PC-9 (cell line): ENCODE data around the gene IMPG2. TPM values are rescaled to one million over a fixed set of nuclear protein-coding genes. Genes with fewer than 3 reads are reported as not detected.

ENCODE experiments used
- BruUV-seq: library from RNA; stranded (reverse); fragments of 400-500 nt; replicated peaks from 2 replicates; lab custom pipeline; 2021; lab: Mats Ljungman, UMichigan
- CTCF ChIA-PET: fragments of 300-600 bp; sonication (Branson Sonifier 250); formaldehyde crosslinking; loops from one replicate; lab custom pipeline; 2022; ENCODE audit warnings: antibody characterized with exemption; lab: Charles Lee
- POLR2A ChIA-PET: fragments of 300-600 bp; sonication (Branson Sonifier 250); formaldehyde crosslinking; loops from one replicate; lab custom pipeline; 2022; ENCODE audit warnings: antibody characterized with exemption; ENCODE audit not compliant: unreplicated experiment; lab: Charles Lee
- DNase-seq, 2 experiments: peaks; one replicate each; pipeline versions ENCODE4 v3.0.0 to v3.0.0-alpha.2; 2015 to 2022; ENCODE audit warnings: mixed read lengths in 1 of 2
- H2AFZ ChIP-seq: fragments of 200-600 bp; sonication (generic); 2 replicates; pipeline ENCODE4 v1.8.1; 2017; ENCODE audit warnings: antibody characterized with exemption
- H3F3A ChIP-seq: fragments of 200-600 bp; sonication (generic); 2 replicates; pipeline ENCODE4 v1.8.1; 2017; ENCODE audit warnings: antibody characterized with exemption, mild to moderate bottlenecking, low read depth; ENCODE audit not compliant: insufficient read depth
- H3K27ac ChIP-seq: fragments of 200-600 bp; sonication (generic); 2 replicates; pipeline ENCODE4 v1.6.1; 2016; ENCODE audit warnings: mixed run types
- H3K27me3 ChIP-seq: fragments of 200-600 bp; sonication (generic); 2 replicates; pipeline ENCODE4 v1.6.1; 2016; ENCODE audit warnings: low read depth, mixed run types; ENCODE audit not compliant: insufficient read depth
- H3K36me3 ChIP-seq: fragments of 200-600 bp; sonication (generic); 2 replicates; pipeline ENCODE4 v1.6.1; 2016; ENCODE audit warnings: low read depth, mixed run types
- H3K4me1 ChIP-seq: fragments of 200-600 bp; sonication (generic); replicated peaks from 2 replicates; pipeline ENCODE4 v1.6.1; 2016; ENCODE audit warnings: mixed run types; ENCODE audit not compliant: insufficient read depth
- H3K4me2 ChIP-seq: fragments of 200-600 bp; sonication (generic); 2 replicates; pipeline ENCODE4 v1.6.1; 2017; ENCODE audit warnings: mixed run types
- H3K4me3 ChIP-seq: fragments of 200-600 bp; sonication (generic); 2 replicates; pipeline ENCODE4 v1.6.1; 2016; ENCODE audit warnings: mixed run types
- H3K79me2 ChIP-seq: fragments of 200-600 bp; sonication (generic); 2 replicates; pipeline ENCODE4 v1.6.1; 2017; ENCODE audit warnings: low read depth, mixed run types
- H3K9me2 ChIP-seq: fragments of 200-600 bp; sonication (generic); 2 replicates; pipeline ENCODE4 v1.8.1; 2017; ENCODE audit warnings: mild to moderate bottlenecking; ENCODE audit not compliant: insufficient read depth
- H3K9me3 ChIP-seq: fragments of 200-600 bp; sonication (generic); 2 replicates; pipeline ENCODE4 v1.8.1; 2016; ENCODE audit warnings: low read depth; ENCODE audit not compliant: insufficient read depth
- H4K20me1 ChIP-seq: fragments of 200-600 bp; sonication (generic); 2 replicates; pipeline ENCODE4 v1.8.1; 2017; ENCODE audit not compliant: insufficient read depth
- EZH2 ChIP-seq: fragments of 200-600 bp; sonication (generic); IDR thresholded peaks from 2 replicates; pipeline ENCODE4 v1.8.0; 2017; ENCODE audit warnings: antibody characterized with exemption, low read depth
- intact Hi-C: fragments of 100-400 bp; cut with micrococcal nuclease; formaldehyde crosslinking; loops from one replicate; pipeline ENCODE4 v1.10.0; 2022; ENCODE audit not compliant: unreplicated experiment
- total RNA-seq: library from RNA; stranded (reverse); gene quantifications from 2 replicates; pipeline ENCODE4 v1.2.3, GENCODE V29; 2021
- TF ChIP-seq, protein P1 (sequence below): fragments of 200-600 bp; sonication (generic); conservative IDR thresholded peaks from 2 replicates; pipeline ENCODE4 v1.6.1; 2017; ENCODE audit warnings: mixed run types, antibody characterized with exemption, mild to moderate bottlenecking, moderate library complexity

IMPG2 gene
- total RNA-seq, 1 experiment from 2014 or later = 0.11 TPM

DNA sequence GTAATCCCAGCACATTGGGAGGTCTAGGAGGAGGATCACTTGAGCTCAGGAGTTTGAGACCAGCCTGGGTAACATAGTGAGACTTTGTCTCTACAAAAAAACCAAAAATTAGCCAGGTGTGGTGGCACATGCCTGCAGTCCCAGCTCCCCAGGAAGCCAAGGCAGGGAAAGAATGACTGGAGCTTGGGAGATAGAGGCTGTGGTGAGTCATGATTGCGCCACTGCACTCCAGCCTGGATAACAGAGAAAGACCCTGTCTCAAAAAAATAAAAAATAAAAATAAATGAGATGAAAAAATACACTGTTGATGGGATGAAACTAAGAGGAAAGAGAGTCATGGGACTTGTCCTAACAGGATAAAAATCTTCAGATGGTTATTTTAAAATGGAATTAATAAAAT lies 137.6 kb downstream of the IMPG2 start:
- peaks cover 12% of the 10 kb centered on the region for H3K4me1 ChIP-seq
- H3K79me2 ChIP-seq = no peaks in the 10 kb centered on the region
- ChIA-PET POLR2A (no interaction called here), CTCF (no interaction called here)
- intact Hi-C loops = no loop called here
- H3K9me2 ChIP-seq = no peaks in the 10 kb centered on the region; the same call in 1 of the 2 replicates
- DNase-seq = peak; percentile 29 to 44
- no peaks in the 10 kb centered on the region for H3K9me3 ChIP-seq
- H4K20me1 ChIP-seq = no peaks in the 10 kb centered on the region
- TF ChIP-seq, protein P1, sequence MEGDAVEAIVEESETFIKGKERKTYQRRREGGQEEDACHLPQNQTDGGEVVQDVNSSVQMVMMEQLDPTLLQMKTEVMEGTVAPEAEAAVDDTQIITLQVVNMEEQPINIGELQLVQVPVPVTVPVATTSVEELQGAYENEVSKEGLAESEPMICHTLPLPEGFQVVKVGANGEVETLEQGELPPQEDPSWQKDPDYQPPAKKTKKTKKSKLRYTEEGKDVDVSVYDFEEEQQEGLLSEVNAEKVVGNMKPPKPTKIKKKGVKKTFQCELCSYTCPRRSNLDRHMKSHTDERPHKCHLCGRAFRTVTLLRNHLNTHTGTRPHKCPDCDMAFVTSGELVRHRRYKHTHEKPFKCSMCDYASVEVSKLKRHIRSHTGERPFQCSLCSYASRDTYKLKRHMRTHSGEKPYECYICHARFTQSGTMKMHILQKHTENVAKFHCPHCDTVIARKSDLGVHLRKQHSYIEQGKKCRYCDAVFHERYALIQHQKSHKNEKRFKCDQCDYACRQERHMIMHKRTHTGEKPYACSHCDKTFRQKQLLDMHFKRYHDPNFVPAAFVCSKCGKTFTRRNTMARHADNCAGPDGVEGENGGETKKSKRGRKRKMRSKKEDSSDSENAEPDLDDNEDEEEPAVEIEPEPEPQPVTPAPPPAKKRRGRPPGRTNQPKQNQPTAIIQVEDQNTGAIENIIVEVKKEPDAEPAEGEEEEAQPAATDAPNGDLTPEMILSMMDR = no peak
- TF ChIP-seq EZH2 = no peak
- no peaks in the 10 kb centered on the region for H3K36me3 ChIP-seq
- BruUV-seq = no TSS peak
- H3K27ac ChIP-seq = no peak overlapping the region
- no peak overlapping the region for H3K4me3 ChIP-seq
- no peaks in the 10 kb centered on the region for H3K27me3 ChIP-seq
- H3F3A ChIP-seq = no peaks in the 10 kb centered on the region
- H3K4me2 ChIP-seq = peak overlapping the region; percentile 26
- H2AFZ ChIP-seq = peak overlapping the region; percentile 39

DNA sequence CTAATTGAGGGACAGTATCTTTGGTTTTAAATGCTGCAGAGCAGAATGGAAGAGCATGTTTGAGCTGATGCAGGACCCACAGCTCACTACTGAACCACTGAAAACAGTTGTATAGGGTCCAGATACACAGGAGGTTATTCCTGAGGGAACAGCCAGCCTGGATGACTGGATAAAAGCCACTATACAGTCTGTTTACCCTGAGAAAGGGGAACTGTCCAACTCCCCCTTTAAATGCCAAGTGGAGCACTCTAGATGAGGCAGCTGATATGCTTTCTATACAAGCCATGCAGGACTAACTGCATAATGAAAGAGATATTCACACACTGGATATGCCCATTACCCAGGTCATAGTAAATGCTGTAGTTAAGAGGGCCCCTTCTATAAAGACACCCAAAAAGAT lies 138.6 kb downstream of the IMPG2 start:
- BruUV-seq = no TSS peak
- no peak overlapping the region for H3K4me3 ChIP-seq
- H3K27ac ChIP-seq = no peak overlapping the region
- DNase-seq = no peak
- no peaks in the 10 kb centered on the region for H3K79me2 ChIP-seq
- no peak overlapping the region for H2AFZ ChIP-seq
- no peaks in the 10 kb centered on the region for H3F3A ChIP-seq
- TF ChIP-seq, protein P1 = no peak
- POLR2A ChIA-PET = no interaction called here
- H3K9me2 ChIP-seq = no peaks in the 10 kb centered on the region; the same call in 1 of the 2 replicates
- CTCF ChIA-PET = interaction anchor here (1.1 kb wide), 1 partner anchor 14 kb away, joined by 3 read pairs; no protein-coding TSS in a partner anchor
- peaks cover 12% of the 10 kb centered on the region for H3K4me1 ChIP-seq
- intact Hi-C loops = no loop called here
- no peaks in the 10 kb centered on the region for H4K20me1 ChIP-seq
- H3K4me2 ChIP-seq = no peak overlapping the region
- no peaks in the 10 kb centered on the region for H3K9me3 ChIP-seq
- H3K36me3 ChIP-seq = no peaks in the 10 kb centered on the region
- no peaks in the 10 kb centered on the region for H3K27me3 ChIP-seq

GRCh38 chr3:101179637-101180036 lies 140.7 kb downstream of the IMPG2 start:
- H2AFZ ChIP-seq = no peak overlapping the region
- no TSS peak for BruUV-seq
- CTCF ChIA-PET = no interaction called here

More at GRCh38 chr3:101179637-101180036, 140.7 kb downstream of the IMPG2 start:
- H3K4me2 ChIP-seq = no peak overlapping the region
- no peak for DNase-seq
- no peaks in the 10 kb centered on the region for H3K79me2 ChIP-seq
- no peaks in the 10 kb centered on the region for H3K9me3 ChIP-seq
- POLR2A ChIA-PET = no interaction called here
- H3K4me3 ChIP-seq = no peak overlapping the region
- no peaks in the 10 kb centered on the region for H4K20me1 ChIP-seq
- TF ChIP-seq EZH2 = no peak
- TF ChIP-seq, protein P1 = no peak
- no peaks in the 10 kb centered on the region for H3K27me3 ChIP-seq
- no peak overlapping the region for H3K27ac ChIP-seq
- H3K36me3 ChIP-seq = no peaks in the 10 kb centered on the region
- peaks cover 12% of the 10 kb centered on the region for H3K4me1 ChIP-seq
- no peaks in the 10 kb centered on the region; the same call in 1 of the 2 replicates for H3K9me2 ChIP-seq
- intact Hi-C loops = no loop called here
- H3F3A ChIP-seq = no peaks in the 10 kb centered on the region
